NCI-H1694 treated with DMSO at 0.1 percent for 48 hours (cell line): ENCODE measurements around the gene PCNX4.

Experiments
- DNase-seq: peaks from one replicate; lab custom pipeline; 2025; lab: John Stamatoyannopoulos, UW

The PCNX4 gene

GRCh38 chr14:60206249-60206670 lies 114.5 kb downstream of the PCNX4 start:
- no peak for DNase-seq

GRCh38 chr14:60206837-60207533 lies 115.3 kb downstream of the PCNX4 start:
- DNase-seq, result no peak

- no peak for DNase-seq
Observed at GRCh38 chr14:60210703-60211102, 119.0 kb downstream of the PCNX4 start.

DNA sequence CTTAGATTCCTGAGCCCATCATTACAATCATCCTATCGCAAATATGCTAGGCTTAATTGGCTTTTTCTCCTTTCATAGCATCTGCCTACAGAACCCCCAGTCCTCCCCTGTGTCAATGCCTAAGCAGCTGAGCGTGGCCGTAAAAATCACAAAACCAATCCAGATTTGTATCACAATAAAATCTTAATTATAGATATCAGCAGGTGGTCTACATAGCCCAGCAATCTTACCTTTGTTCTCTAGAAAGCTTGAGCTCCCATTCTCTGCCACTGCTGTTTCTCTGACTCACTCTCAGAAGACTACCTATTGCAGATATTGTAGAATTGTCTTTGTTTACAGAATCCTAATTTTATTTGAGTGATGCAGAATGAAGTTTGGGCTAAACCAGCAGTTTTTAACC lies 119.4 kb downstream of the PCNX4 start:
- DNase-seq, result no peak

DNA sequence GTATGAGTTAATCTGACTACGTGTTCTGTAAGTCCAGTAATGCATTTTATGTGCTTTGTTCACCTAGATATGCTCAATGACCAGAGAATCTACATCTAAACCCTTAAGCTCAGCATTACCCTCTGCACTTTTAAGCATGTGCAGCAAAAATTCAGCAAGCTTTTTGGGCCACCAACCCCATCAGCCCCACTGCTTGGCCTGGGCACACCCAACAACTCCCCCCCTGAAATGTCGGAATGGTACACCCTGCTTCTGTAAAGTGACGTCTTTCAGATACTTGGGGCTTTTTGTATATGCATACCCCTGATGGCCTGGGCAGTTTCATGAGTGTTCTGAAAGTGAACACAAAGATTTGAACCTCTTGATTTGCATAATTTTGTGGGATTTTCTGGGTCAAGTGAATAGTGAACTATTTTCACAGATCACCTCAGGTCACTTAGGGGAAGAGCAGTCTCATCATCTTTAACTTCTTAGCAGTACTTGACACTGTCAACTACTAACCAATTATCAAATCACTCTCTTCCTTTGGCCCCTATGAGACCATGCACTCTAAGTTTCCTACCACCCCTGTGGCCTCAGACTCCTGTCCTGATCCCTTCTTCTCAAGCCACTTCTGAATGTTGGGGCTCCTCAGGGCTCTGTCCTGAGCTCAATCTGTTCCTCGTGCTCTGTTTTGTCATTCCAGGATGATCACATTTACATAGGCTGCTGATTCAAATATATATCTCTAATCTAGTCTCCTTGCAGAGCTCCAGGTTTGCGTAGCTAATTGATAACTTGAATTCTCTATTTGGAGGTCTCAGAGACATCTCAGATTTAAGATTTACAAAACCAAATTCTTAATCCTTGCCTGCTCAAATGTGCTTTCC lies 121.0 kb downstream of the PCNX4 start:
- DNase-seq, result no peak

GRCh38 chr14:60214003-60214402 lies 122.3 kb downstream of the PCNX4 start:
- no peak for DNase-seq

DNA sequence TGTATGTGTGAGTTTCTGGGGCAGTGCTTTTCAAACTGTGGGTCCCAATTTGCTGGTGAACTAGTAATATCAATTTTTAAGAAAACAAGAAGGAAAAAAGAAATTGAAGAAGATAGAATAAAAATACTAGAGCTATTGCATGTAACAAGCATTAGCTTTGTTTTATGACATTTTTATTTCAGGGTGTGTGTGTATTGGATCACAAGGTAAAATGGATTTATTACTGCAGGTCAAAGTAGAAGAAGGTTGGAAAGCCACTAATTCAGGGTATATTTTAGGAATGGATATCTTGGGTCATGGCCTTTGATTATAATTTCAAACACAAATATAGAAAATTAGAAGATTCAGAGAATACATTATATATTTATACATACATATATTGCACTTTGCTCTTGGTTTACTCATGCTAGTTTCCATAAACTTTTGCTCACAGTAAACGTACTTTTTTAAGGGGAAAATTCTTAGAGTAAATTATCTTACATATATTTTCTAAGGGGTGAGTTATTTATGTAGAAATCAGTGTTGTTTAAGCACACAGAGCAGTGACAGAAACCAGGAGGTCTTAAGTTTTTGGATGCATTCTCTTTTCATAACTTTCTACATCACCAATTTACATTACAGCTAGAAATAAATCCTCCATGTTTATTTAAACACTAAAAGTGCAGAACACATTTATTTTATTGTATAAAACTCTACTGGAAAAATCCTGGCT lies 122.8 kb downstream of the PCNX4 start:
- DNase-seq, result no peak

DNA sequence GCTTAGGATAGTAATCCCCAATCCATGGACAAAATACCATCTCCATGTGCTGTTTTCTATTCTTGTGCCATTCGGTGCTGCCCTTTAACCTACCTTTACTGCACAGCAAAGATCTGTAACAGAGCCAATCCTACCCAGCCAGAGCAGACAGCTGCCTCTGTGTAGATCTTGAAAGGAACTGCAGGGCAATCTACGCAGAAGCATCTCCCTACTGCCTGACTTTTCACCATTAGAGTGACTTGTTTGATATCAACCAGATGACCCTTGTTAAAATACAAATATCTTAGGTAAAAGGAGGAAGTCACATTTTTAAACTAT lies 123.4 kb downstream of the PCNX4 start:
- no peak for DNase-seq

DNA sequence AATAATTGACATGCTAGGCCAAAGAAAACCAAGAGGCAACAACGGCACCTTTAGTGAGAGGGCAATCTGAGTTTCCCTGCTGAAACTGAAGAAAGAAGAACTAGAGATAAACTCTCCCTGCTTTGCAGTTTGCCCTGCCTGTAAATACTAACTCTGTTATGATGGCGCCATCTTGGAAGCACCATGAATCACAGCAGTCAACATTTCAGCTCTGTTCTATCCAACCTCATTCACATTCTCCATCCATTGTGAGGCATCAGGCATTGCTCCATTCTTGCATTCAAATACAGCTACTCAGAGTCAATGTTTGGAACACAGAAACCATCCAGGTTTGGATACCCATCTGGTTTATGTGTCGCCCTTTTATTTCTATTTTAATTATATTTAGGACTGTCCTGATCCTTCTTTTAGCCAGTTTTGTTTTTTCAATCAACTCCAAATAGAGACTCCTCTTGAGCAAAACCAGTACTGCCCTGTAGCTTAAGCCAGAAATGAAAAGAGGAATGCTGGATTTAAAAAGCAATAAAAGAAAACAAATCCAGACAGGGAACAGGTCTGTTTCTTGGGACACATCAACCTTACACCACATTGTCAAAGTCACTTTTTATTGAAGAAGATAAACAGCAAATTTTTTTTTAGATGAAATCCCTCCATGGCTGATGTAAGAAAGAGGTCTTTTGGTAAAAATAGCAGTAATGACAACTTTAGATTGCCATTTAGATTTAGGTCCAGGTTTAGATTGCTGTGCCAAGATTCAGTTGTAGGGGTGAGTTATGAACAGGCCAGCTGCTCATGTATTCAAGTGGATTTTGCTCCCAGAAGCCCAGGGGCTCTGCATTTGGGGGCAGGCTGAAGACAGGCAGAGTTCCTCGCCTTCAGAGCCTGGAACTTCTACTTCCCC lies 124.0 kb downstream of the PCNX4 start:
- DNase-seq, result no peak

DNA sequence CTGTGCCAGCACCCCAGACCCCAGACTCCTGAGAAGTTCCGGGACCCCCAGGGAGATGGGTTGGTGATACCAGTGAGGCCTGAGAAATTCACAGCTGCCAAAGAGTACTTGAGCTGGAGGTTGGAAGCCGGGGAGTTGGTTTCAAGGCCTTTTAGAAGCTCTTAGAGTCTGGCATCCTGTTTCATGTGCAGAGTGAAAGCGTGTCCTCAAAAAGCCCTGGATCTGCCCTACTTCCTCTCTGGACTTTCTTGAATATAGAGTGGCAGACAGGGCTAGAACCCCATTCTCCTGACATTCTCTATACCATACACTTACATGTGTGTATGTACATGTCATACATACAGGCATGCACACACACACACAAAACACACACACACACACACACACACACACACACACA lies 126.0 kb downstream of the PCNX4 start:
- DNase-seq, result no peak
